OCI-LY7 (cell line): ENCODE measurements around the gene EGFLAM. TPM values are rescaled to one million over a fixed set of nuclear protein-coding genes. Genes with fewer than 3 reads are reported as not detected.

Experiments used
- BruUV-seq: library from RNA; stranded (reverse); fragments of 400-500 nt; replicated peaks from 2 replicates; lab custom pipeline; 2021; lab: Mats Ljungman, UMichigan
- CTCF ChIA-PET: fragments of 300-600 bp; sonication (Branson Sonifier 250); formaldehyde crosslinking; loops from one replicate; lab custom pipeline; 2022; ENCODE audit warnings: antibody characterized with exemption; ENCODE audit not compliant: unreplicated experiment; lab: Charles Lee
- POLR2A ChIA-PET: fragments of 300-600 bp; sonication (Branson Sonifier 250); formaldehyde crosslinking; loops from one replicate; lab custom pipeline; 2022; ENCODE audit warnings: antibody characterized with exemption; lab: Charles Lee
- DNase-seq: peaks from one replicate; pipeline ENCODE4 v3.0.0-alpha.2; 2015; ENCODE audit warnings: low spot score
- H2AFZ ChIP-seq: fragments of 200-600 bp; sonication (generic), shearing (Covaris generic); 2 replicates; pipeline ENCODE4 v1.6.1; 2014; ENCODE audit warnings: mild to moderate bottlenecking, antibody characterized with exemption, low read length, moderate library complexity
- H3K27ac ChIP-seq: fragments of 200-600 bp; sonication (generic); 2 replicates; pipeline ENCODE4 v1.5.1; 2014; ENCODE audit warnings: mixed run types, low read depth, mild to moderate bottlenecking, moderate library complexity, low read length, inconsistent platforms; ENCODE audit not compliant: poor library complexity, severe bottlenecking
- H3K36me3 ChIP-seq: fragments of 200-600 bp; sonication (generic); 2 replicates; pipeline ENCODE4 v1.6.1; 2014; ENCODE audit warnings: mild to moderate bottlenecking, antibody characterized with exemption, low read length, moderate library complexity, mixed read lengths; ENCODE audit not compliant: insufficient read depth
- H3K4me1 ChIP-seq: fragments of 200-600 bp; sonication (generic); 2 replicates; pipeline ENCODE4 v1.5.1; 2014; ENCODE audit warnings: mild to moderate bottlenecking, low read length; ENCODE audit not compliant: insufficient read depth, poor library complexity, severe bottlenecking
- H3K4me2 ChIP-seq: fragments of 200-600 bp; sonication (generic); 2 replicates; pipeline ENCODE4 v1.6.1; 2014; ENCODE audit warnings: mild to moderate bottlenecking, low read length
- H3K4me3 ChIP-seq: fragments of 200-600 bp; sonication (generic); 2 replicates; pipeline ENCODE4 v1.5.1; 2014; ENCODE audit warnings: mild to moderate bottlenecking, low read depth, low read length; ENCODE audit not compliant: poor library complexity, severe bottlenecking
- H3K79me2 ChIP-seq: fragments of 200-600 bp; sonication (generic); 2 replicates; pipeline ENCODE4 v1.6.1; 2016; ENCODE audit warnings: low read depth, mild to moderate bottlenecking, low read length, moderate library complexity, mixed read lengths; ENCODE audit not compliant: insufficient read depth
- H3K9me2 ChIP-seq: fragments of 200-600 bp; sonication (generic); 2 replicates; pipeline ENCODE4 v1.6.1; 2016; ENCODE audit warnings: mild to moderate bottlenecking, low read length, mixed read lengths; ENCODE audit not compliant: insufficient read depth
- H3K9me3 ChIP-seq: fragments of 200-600 bp; sonication (generic); 2 replicates; pipeline ENCODE4 v1.6.1; 2014; ENCODE audit warnings: mild to moderate bottlenecking, mixed run types, low read length, mixed read lengths
- H4K20me1 ChIP-seq: fragments of 200-600 bp; sonication (generic); 2 replicates; pipeline ENCODE4 v1.6.1; 2014; ENCODE audit warnings: mild to moderate bottlenecking, antibody characterized with exemption, low read length, moderate library complexity, mixed read lengths; ENCODE audit not compliant: insufficient read depth
- EZH2phosphoT487 ChIP-seq: fragments of 200-600 bp; sonication (generic); IDR thresholded peaks from 2 replicates; pipeline ENCODE4 v1.6.1; 2018; ENCODE audit warnings: low read depth, borderline replicate concordance, mild to moderate bottlenecking, mixed run types, antibody characterized with exemption, low read length, moderate library complexity, mixed read lengths
- intact Hi-C: fragments of 100-400 bp; cut with micrococcal nuclease; formaldehyde crosslinking; loops from one replicate; pipeline ENCODE4 v1.10.0; 2022; ENCODE audit not compliant: unreplicated experiment
- total RNA-seq, 2 experiments: library from RNA; depleted of rRNA in 1 of 2; stranded (reverse); fragments of >200 nt in 1 of 2; shearing (Covaris generic) in 1 of 2; gene quantifications; 2 replicates each; pipeline ENCODE4 v1.2.3, GENCODE V29; 2014 to 2022
- TF ChIP-seq, protein P1 (sequence below): fragments of 200-600 bp; sonication (generic); conservative IDR thresholded peaks from 2 replicates; pipeline ENCODE4 v1.5.1; 2014; ENCODE audit warnings: mild to moderate bottlenecking, antibody characterized with exemption, low read length, moderate library complexity, mixed read lengths

Gene EGFLAM
- total RNA-seq, 2 experiments from 2014 or later: not detected

DNA sequence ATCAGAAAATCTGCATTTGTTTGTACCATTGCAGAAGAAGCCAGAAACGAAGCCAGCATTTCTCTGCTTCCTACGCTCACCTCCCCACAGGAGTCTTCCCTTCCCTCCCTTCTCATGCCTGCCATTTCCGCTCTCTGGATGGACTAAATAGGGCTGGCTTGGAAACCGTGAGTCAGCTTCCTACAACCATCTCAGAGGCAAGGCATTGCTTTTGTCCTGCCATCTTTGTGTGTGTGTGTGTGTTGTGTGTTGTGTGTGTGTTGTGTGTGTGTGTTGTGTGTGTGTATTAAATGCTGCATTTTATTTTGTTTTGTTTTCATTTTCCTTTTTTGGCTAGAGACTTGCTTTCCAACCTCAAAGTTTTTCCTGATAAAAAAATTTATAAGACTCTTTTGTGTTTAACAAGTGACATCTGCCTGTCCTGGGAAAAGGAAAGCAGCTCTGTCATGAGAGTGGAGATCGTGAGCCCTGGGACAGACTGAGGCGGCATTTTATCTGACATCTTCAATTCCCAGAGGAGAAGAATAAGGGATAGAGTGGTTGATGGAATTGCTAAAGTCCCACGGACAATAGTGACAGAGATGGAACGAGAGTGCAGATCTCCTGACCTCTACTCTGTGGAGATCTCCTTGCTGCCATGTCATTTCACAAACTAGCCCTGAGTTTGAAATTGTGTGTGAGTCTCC, 7.5 kb upstream of the EGFLAM start:
- Histone ChIP-seq H3K9me2 (no peaks in the 10 kb centered on the region), H3K9me3 (no peaks in the 10 kb centered on the region), H3K4me1 (no peaks in the 10 kb centered on the region), H4K20me1 (no peaks in the 10 kb centered on the region), H3K36me3 (no peaks in the 10 kb centered on the region), H3K4me2 (no peak overlapping the region), H3K27ac (no peak overlapping the region), H3K4me3 (no peak overlapping the region), H3K79me2 (no peaks in the 10 kb centered on the region), H2AFZ (no peak overlapping the region)
- DNase-seq: no peak
- no peak for TF ChIP-seq EZH2phosphoT487
- TF ChIP-seq, protein P1, sequence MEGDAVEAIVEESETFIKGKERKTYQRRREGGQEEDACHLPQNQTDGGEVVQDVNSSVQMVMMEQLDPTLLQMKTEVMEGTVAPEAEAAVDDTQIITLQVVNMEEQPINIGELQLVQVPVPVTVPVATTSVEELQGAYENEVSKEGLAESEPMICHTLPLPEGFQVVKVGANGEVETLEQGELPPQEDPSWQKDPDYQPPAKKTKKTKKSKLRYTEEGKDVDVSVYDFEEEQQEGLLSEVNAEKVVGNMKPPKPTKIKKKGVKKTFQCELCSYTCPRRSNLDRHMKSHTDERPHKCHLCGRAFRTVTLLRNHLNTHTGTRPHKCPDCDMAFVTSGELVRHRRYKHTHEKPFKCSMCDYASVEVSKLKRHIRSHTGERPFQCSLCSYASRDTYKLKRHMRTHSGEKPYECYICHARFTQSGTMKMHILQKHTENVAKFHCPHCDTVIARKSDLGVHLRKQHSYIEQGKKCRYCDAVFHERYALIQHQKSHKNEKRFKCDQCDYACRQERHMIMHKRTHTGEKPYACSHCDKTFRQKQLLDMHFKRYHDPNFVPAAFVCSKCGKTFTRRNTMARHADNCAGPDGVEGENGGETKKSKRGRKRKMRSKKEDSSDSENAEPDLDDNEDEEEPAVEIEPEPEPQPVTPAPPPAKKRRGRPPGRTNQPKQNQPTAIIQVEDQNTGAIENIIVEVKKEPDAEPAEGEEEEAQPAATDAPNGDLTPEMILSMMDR: no peak
- CTCF ChIA-PET: no interaction called here
- no TSS peak for BruUV-seq
- POLR2A ChIA-PET: no interaction called here
- intact Hi-C loops: no loop called here

DNA sequence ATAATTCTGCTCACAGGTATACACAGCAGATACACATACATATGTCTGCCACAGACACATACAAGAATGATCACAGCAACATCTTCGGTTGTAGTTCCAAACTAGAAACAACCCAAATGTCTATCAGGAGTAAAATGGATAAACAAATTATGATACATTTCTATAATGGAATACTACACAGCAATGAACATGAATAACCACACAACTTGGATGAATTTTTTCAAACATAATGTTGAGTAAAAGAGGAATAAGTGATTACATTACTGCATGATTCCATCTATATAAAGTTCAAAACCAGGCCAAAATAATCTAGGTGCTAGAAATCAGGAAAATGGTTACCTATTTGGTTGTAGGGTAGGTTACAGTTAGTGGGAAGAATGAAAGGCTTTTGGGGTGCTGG, 4.6 kb upstream of the EGFLAM start:
- BruUV-seq: no TSS peak
- no peak overlapping the region for H2AFZ ChIP-seq
- no peak overlapping the region for H3K27ac ChIP-seq
- intact Hi-C loops: no loop called here
- DNase-seq: no peak
- ChIA-PET POLR2A (no interaction called here), CTCF (no interaction called here)
- no peaks in the 10 kb centered on the region for H3K36me3 ChIP-seq
- no peak overlapping the region for H3K4me3 ChIP-seq
- H4K20me1 ChIP-seq: no peaks in the 10 kb centered on the region
- H3K4me2 ChIP-seq: no peak overlapping the region
- TF ChIP-seq, protein P1: no peak
- H3K9me2 ChIP-seq: no peaks in the 10 kb centered on the region
- no peaks in the 10 kb centered on the region for H3K9me3 ChIP-seq
- H3K4me1 ChIP-seq: no peaks in the 10 kb centered on the region
- H3K79me2 ChIP-seq: no peaks in the 10 kb centered on the region

DNA sequence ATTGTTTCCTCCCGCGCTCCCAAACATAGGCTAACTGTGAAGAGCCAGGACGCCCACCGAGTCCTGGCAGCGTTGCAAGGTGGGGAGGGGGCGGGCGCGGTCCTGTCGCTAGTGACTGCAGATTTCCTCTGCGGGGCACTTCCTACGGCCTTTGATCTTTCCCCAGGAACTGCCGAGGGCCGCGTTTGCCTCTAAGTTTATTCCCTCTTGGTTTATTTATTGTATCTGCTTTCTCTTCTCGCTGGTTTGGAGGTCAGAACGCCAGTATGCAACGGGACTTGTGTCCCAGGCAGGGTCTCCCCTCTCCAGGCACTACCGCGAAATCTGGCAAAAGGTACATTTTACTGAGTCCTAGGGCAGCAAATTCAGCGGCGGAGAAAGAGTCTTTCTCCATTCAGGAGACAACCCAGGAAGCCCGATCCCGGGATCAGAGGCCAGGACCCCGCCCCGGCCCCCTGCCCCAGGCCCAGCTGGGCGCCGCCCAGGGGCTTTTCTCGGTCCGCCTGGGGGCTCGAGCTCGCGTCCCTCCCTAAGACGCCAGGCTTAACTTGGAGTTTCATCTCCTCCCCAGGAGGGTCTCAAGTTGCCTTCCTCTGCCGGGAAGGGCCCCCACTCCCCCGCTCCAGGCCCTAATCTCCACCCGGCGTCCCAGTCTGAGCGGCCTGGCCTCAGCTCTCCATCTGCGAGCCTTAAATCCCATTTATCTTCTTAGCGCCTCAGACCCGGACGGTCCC, 884 bp upstream of the EGFLAM start:
- Histone ChIP-seq H3K4me3 (no peak overlapping the region), H3K9me2 (no peaks in the 10 kb centered on the region), H2AFZ (no peak overlapping the region), H3K27ac (no peak overlapping the region), H3K79me2 (no peaks in the 10 kb centered on the region), H3K4me2 (no peak overlapping the region), H3K36me3 (no peaks in the 10 kb centered on the region), H3K9me3 (no peaks in the 10 kb centered on the region), H3K4me1 (no peaks in the 10 kb centered on the region), H4K20me1 (no peaks in the 10 kb centered on the region)
- no TSS peak for BruUV-seq
- ChIA-PET POLR2A (no interaction called here), CTCF (no interaction called here)
- DNase-seq: no peak
- intact Hi-C loops: no loop called here
- no peak for TF ChIP-seq EZH2phosphoT487
- TF ChIP-seq, protein P1: no peak
